H1 (cell line): ENCODE results near the gene RNF144A. TPM values are rescaled to one million over a fixed set of nuclear protein-coding genes. Genes with fewer than 3 reads are reported as not detected.

Experiments used
- CTCF ChIA-PET: fragments of 300-600 bp; sonication (Branson Sonifier 250); formaldehyde crosslinking; loops from one replicate; lab custom pipeline; 2021; ENCODE audit not compliant: partially characterized antibody; lab: Charles Lee
- POLR2A ChIA-PET: fragments of 300-600 bp; sonication (Branson Sonifier 250); formaldehyde crosslinking; loops from one replicate; lab custom pipeline; 2021; ENCODE audit warnings: inconsistent platforms; ENCODE audit not compliant: partially characterized antibody; lab: Charles Lee
- DNase-seq, 2 experiments: peaks; one replicate each; pipeline versions ENCODE4 v3.0.0 to v3.0.0-alpha.2; 2010 to 2022; ENCODE audit warnings: low spot score in 2 of 2, low read depth in 1 of 2, mixed read lengths in 1 of 2
- FAIRE-seq: peaks from 2 replicates; lab custom pipeline; 2011; peaks lifted over from hg19 to GRCh38; lab: Jason Lieb, UNC
- H2AFZ ChIP-seq: 2 replicates; pipeline ENCODE4 v1.8.1; 2012; ENCODE audit warnings: low read length, inconsistent platforms
- H2AK5ac ChIP-seq: 2 replicates; pipeline ENCODE4 v1.6.1; 2013; ENCODE audit warnings: low read depth, low read length
- H2BK120ac ChIP-seq: replicated peaks from 2 replicates; pipeline ENCODE3; 2013; ENCODE audit warnings: low read depth, low read length, inconsistent platforms
- H2BK12ac ChIP-seq: 2 replicates; pipeline ENCODE4 v1.6.1; 2013; ENCODE audit warnings: low read depth, low read length
- H2BK15ac ChIP-seq: 2 replicates; pipeline ENCODE4 v1.6.1; 2013; ENCODE audit warnings: low read length
- H2BK20ac ChIP-seq: 2 replicates; pipeline ENCODE4 v1.6.1; 2013; ENCODE audit warnings: low read length
- H2BK5ac ChIP-seq: 2 replicates; pipeline ENCODE4 v1.6.1; 2013; ENCODE audit warnings: low read depth, low read length
- H3K14ac ChIP-seq: 2 replicates; pipeline ENCODE4 v1.6.1; 2013; ENCODE audit warnings: inconsistent platforms; ENCODE audit not compliant: insufficient read length
- H3K18ac ChIP-seq: 2 replicates; pipeline ENCODE4 v1.6.1; 2013; ENCODE audit warnings: low read length; ENCODE audit errors: extremely low read depth
- H3K23ac ChIP-seq: 2 replicates; pipeline ENCODE4 v1.6.1; 2013; ENCODE audit warnings: inconsistent platforms; ENCODE audit not compliant: insufficient read length
- H3K23me2 ChIP-seq: 2 replicates; pipeline ENCODE4 v1.6.1; 2013; ENCODE audit warnings: low read depth, low read length
- H3K27ac ChIP-seq: 2 replicates; pipeline ENCODE4 v1.6.1; 2011; ENCODE audit warnings: low read depth, low read length, inconsistent platforms
- H3K27me3 ChIP-seq, 4 experiments: replicated peaks in 1 of 4; 1 replicate in 1 of 4; 2 replicates in 3 of 4; pipeline versions ENCODE4 v1.6.1 to v1.8.1; 2011 to 2013; ENCODE audit warnings: low read length in 3 of 4, mild to moderate bottlenecking in 3 of 4, inconsistent platforms in 2 of 4, mixed read lengths in 2 of 4, moderate library complexity in 1 of 4; ENCODE audit not compliant: control insufficient read depth in 3 of 4, insufficient read depth in 3 of 4; ENCODE audit errors: extremely low read depth in 1 of 4
- H3K36me3 ChIP-seq, 4 experiments: 2 replicates each; pipeline versions ENCODE4 v1.6.1 to v1.8.1; 2011 to 2013; ENCODE audit warnings: mild to moderate bottlenecking in 4 of 4, low read length in 3 of 4, moderate library complexity in 2 of 4, control low read depth in 1 of 4, inconsistent platforms in 1 of 4; ENCODE audit not compliant: insufficient read depth in 4 of 4, control insufficient read depth in 2 of 4
- H3K4ac ChIP-seq: replicated peaks from 2 replicates; pipeline ENCODE3; 2013; ENCODE audit warnings: low read length, low read depth, mixed read lengths, inconsistent platforms; ENCODE audit not compliant: insufficient read length
- H3K4me1 ChIP-seq, 4 experiments: replicated peaks in 1 of 4; 1 replicate in 1 of 4; 2 replicates in 3 of 4; pipeline versions ENCODE4 v1.6.1 to v1.8.1; 2011 to 2013; ENCODE audit warnings: low read length in 3 of 4, inconsistent platforms in 2 of 4, mixed read lengths in 1 of 4; ENCODE audit not compliant: insufficient read depth in 4 of 4, control insufficient read depth in 3 of 4
- H3K4me2 ChIP-seq, 2 experiments: 2 replicates each; pipeline versions ENCODE4 v1.6.1 to v1.8.1; 2011 to 2013; ENCODE audit warnings: low read depth in 2 of 2, low read length in 2 of 2, control low read depth in 1 of 2, inconsistent platforms in 1 of 2, mild to moderate bottlenecking in 1 of 2; ENCODE audit not compliant: insufficient read depth in 1 of 2
- H3K4me3 ChIP-seq, 4 experiments: fragments of 200-600, 300-600 bp in 1 of 4; sonication (generic), shearing (Covaris generic), sonication (Bioruptor Twin) in 1 of 4; 2 replicates each; pipeline versions ENCODE4 v1.5.1 to v1.8.1; 2011 to 2016; ENCODE audit warnings: low read length in 4 of 4, low read depth in 3 of 4, control low read depth in 2 of 4, inconsistent platforms in 2 of 4, mild to moderate bottlenecking in 2 of 4, mixed read lengths in 1 of 4, moderate library complexity in 1 of 4; ENCODE audit not compliant: insufficient read depth in 2 of 4; ENCODE audit errors: extremely low read depth in 1 of 4
- H3K56ac ChIP-seq: replicated peaks from 2 replicates; pipeline ENCODE3; 2013; ENCODE audit warnings: low read depth, mild to moderate bottlenecking, mixed read lengths, low read length, inconsistent platforms; ENCODE audit not compliant: insufficient read length
- H3K79me1 ChIP-seq: 2 replicates; pipeline ENCODE4 v1.6.1; 2013; ENCODE audit warnings: low read depth, low read length, control low read depth
- H3K79me2 ChIP-seq, 2 experiments: 2 replicates each; pipeline versions ENCODE4 v1.6.1 to v1.8.1; 2012 to 2013; ENCODE audit warnings: low read length in 2 of 2, mild to moderate bottlenecking in 2 of 2, inconsistent platforms in 1 of 2; ENCODE audit not compliant: insufficient read depth in 2 of 2, control insufficient read depth in 1 of 2
- H3K9ac ChIP-seq, 4 experiments: replicated peaks in 1 of 4; 1 replicate in 1 of 4; 2 replicates in 3 of 4; pipeline versions ENCODE4 v1.6.1 to v1.8.1; 2011 to 2013; ENCODE audit warnings: low read depth in 3 of 4, low read length in 3 of 4, control low read depth in 2 of 4, mild to moderate bottlenecking in 2 of 4, moderate library complexity in 2 of 4, inconsistent platforms in 1 of 4; ENCODE audit errors: extremely low read depth in 1 of 4
- H3K9me3 ChIP-seq, 2 experiments: 2 replicates each; pipeline versions ENCODE4 v1.6.1 to v1.8.1; 2012 to 2013; ENCODE audit warnings: mild to moderate bottlenecking in 2 of 2, moderate library complexity in 2 of 2, control low read depth in 1 of 2, inconsistent platforms in 1 of 2, low read depth in 1 of 2, low read length in 1 of 2, mixed read lengths in 1 of 2; ENCODE audit not compliant: insufficient read depth in 2 of 2
- H4K20me1 ChIP-seq, 2 experiments: replicated peaks in 1 of 2; 2 replicates each; pipeline versions ENCODE3 to v1.8.1; 2011 to 2013; ENCODE audit warnings: inconsistent platforms in 2 of 2, low read length in 2 of 2, mild to moderate bottlenecking in 1 of 2; ENCODE audit not compliant: insufficient read depth in 2 of 2, control insufficient read depth in 1 of 2
- H4K5ac ChIP-seq: 2 replicates; pipeline ENCODE4 v1.6.1; 2013; ENCODE audit warnings: low read length, low read depth, mixed read lengths, inconsistent platforms; ENCODE audit not compliant: insufficient read length
- H4K8ac ChIP-seq: 2 replicates; pipeline ENCODE4 v1.8.0; 2013; ENCODE audit warnings: mild to moderate bottlenecking, moderate library complexity, low read length, inconsistent platforms; ENCODE audit not compliant: insufficient read depth; ENCODE audit errors: extremely low read depth
- H4K91ac ChIP-seq: replicated peaks from 2 replicates; pipeline ENCODE3; 2013; ENCODE audit warnings: low read length, mixed read lengths, inconsistent platforms; ENCODE audit not compliant: insufficient read length
- BCL11A ChIP-seq, 2 experiments: IDR thresholded peaks; one replicate each; pipeline ENCODE4 v1.6.1; 2011; ENCODE audit warnings: low read depth in 2 of 2, low read length in 2 of 2, mild to moderate bottlenecking in 2 of 2
- CEBPB ChIP-seq: IDR thresholded peaks from 2 replicates; pipeline ENCODE4 v1.6.1; 2012; ENCODE audit warnings: low read depth, low read length
- KDM4A ChIP-seq: IDR thresholded peaks from one replicate; pipeline ENCODE4 v1.7.1; 2012; ENCODE audit warnings: low read depth, mild to moderate bottlenecking, moderate library complexity, low read length, inconsistent platforms; ENCODE audit not compliant: severe bottlenecking
- PHF8 ChIP-seq: fragments of 200-600 bp; sonication (generic); conservative IDR thresholded peaks from 2 replicates; pipeline ENCODE4 v1.7.1; 2012; ENCODE audit warnings: low read depth, mild to moderate bottlenecking, inconsistent platforms, low read length, moderate library complexity
- POLR2A ChIP-seq, 2 experiments: IDR thresholded peaks; 1 replicate in 1 of 2; 2 replicates in 1 of 2; pipeline ENCODE4 v1.6.1; 2011; ENCODE audit warnings: low read depth in 2 of 2, low read length in 2 of 2, mild to moderate bottlenecking in 2 of 2; ENCODE audit errors: control extremely low read depth in 1 of 2
- RNF2 ChIP-seq: fragments of 200-900, 300-1000 bp; sonication (generic); IDR thresholded peaks from 2 replicates; pipeline ENCODE4 v1.7.1; 2016; ENCODE audit warnings: borderline replicate concordance, low read depth, mild to moderate bottlenecking, antibody characterized with exemption, low read length; ENCODE audit not compliant: poor library complexity, severe bottlenecking; ENCODE audit errors: missing control alignments
- RXRA ChIP-seq: IDR thresholded peaks from 2 replicates; pipeline ENCODE4 v1.6.1; 2011; ENCODE audit warnings: low read depth, mild to moderate bottlenecking, low read length, moderate library complexity; ENCODE audit not compliant: insufficient read depth
- SIRT6 ChIP-seq: IDR thresholded peaks from one replicate; pipeline ENCODE4 v1.7.1; 2012; ENCODE audit warnings: low read length, inconsistent platforms
- SIX5 ChIP-seq: IDR thresholded peaks from 2 replicates; pipeline ENCODE4 v1.6.1; 2011; ENCODE audit warnings: mild to moderate bottlenecking, low read depth, low read length
- SP1 ChIP-seq: IDR thresholded peaks from 2 replicates; pipeline ENCODE4 v1.6.1; 2011; ENCODE audit warnings: low read depth, low read length
- SRF ChIP-seq: IDR thresholded peaks from 2 replicates; pipeline ENCODE4 v1.6.1; 2011; ENCODE audit warnings: mild to moderate bottlenecking, low read depth, low read length, moderate library complexity
- SUZ12 ChIP-seq: fragments of 200-600 bp; sonication (generic); IDR thresholded peaks from 2 replicates; pipeline ENCODE4 v1.6.1; 2012; ENCODE audit warnings: mild to moderate bottlenecking, inconsistent platforms, low read length, moderate library complexity, mixed read lengths
- TBP ChIP-seq: IDR thresholded peaks from 2 replicates; pipeline ENCODE4 v1.6.1; 2011; ENCODE audit warnings: low read depth, low read length, improper control_type of control experiment
- USF2 ChIP-seq: IDR thresholded peaks from 2 replicates; pipeline ENCODE4 v1.6.1; 2011; ENCODE audit warnings: low read length, improper control_type of control experiment
- WGBS, 2 experiments: shearing (Covaris generic) in 1 of 2; methylation state at CpG; one replicate each; pipeline versions ENCODE4 v1.1.6 to v1.1.7; 2013 to 2015; ENCODE audit warnings: low lambda C conversion rate in 2 of 2, mixed read lengths in 2 of 2, inconsistent platforms in 1 of 2, low coverage in 1 of 2, missing lambda C conversion rate in 1 of 2; ENCODE audit not compliant: insufficient replicate concordance in 2 of 2, insufficient coverage in 1 of 2, insufficient read length in 1 of 2; ENCODE audit errors: extremely low coverage in 1 of 2, missing lambda C conversion rate in 1 of 2; 5-methylcytosine and 5-hydroxymethylcytosine counted together
- polyA plus RNA-seq, 7 experiments: library from polyadenylated mRNA; depleted of rRNA in 3 of 7; stranded (reverse) in 5 of 7; unstranded in 2 of 7; fragments of >200 nt in 5 of 7; fragments of 200-250 nt in 2 of 7; gene quantifications; 1 replicate in 5 of 7; 2 replicates in 1 of 7; 4 replicates in 1 of 7; pipeline versions ENCODE4 v1.2.1 to v1.2.3, GENCODE V29; 2011 to 2013; ENCODE audit warnings: missing spikeins in 2 of 7, mixed read lengths in 2 of 7
- total RNA-seq: library from RNA; stranded (reverse); fragmentation: NEBNext Ultra II Directional; extraction: Animal tissue kit (Norgen Biotek cat#: 25700); gene quantifications from 2 replicates; pipeline ENCODE4 v1.2.1, GENCODE V29; 2021

RNF144A gene
- total and polyA plus RNA-seq, 2 of the 8 experiments (the other 6 are each of a cell fraction or from before 2014, with no cell fraction given), result 14.0 to 15.0 TPM

GRCh38 chr2:6881046-6881445 lies 36.2 kb upstream of the RNF144A start:
- 82% methylated on average over 1 of the region's 1 CpG; no CpG with 5 or more reads in 1 of the 2 experiments for WGBS, 2 experiments
- no peak overlapping the region for H2AFZ ChIP-seq
- TF ChIP-seq USF2 (no peak), SUZ12 (no peak), PHF8 (no peak), BCL11A (IDR thresholded peaks at IDR 0.05; ENCODE audit: low read depth in 2 of 2, low read length in 2 of 2) (no peak), SP1 (no peak), KDM4A (no peak), POLR2A (IDR thresholded peaks at IDR 0.05; ENCODE audit: control extremely low read depth in 1 of 2, low read depth in 2 of 2, low read length in 2 of 2) (no peak), SRF (no peak), SIRT6 (no peak), RXRA (no peak), RNF2 (no peak), SIX5 (no peak), TBP (no peak), CEBPB (no peak)

More at GRCh38 chr2:6881046-6881445, 36.2 kb upstream of the RNF144A start:
- DNase-seq (no peak), FAIRE-seq (no peak)
- Histone ChIP-seq H3K79me1 (no peaks in the 10 kb centered on the region), H3K23ac (no peak overlapping the region), H3K79me2 (no peaks in the 10 kb centered on the region), H3K56ac (no peak overlapping the region), H3K27me3 (no peaks in the 10 kb centered on the region), H4K8ac (no peak overlapping the region), H2BK120ac (no peak overlapping the region), H3K36me3 (no peaks in the 10 kb centered on the region), H3K14ac (no peak overlapping the region), H2BK12ac (no peak overlapping the region), H3K4me1 (no peaks in the 10 kb centered on the region), H3K9me3 (peaks cover 4% of the 10 kb centered on the region in 2 experiments; a peak in 3 of 4 replicates), H4K5ac (no peak overlapping the region), H2BK5ac (no peak overlapping the region), H3K18ac (no peak overlapping the region), H3K4me3 (no peak overlapping the region), H2AK5ac (no peak overlapping the region), H3K27ac (no peak overlapping the region), H4K91ac (no peak overlapping the region), H2BK15ac (no peak overlapping the region), H3K9ac (no peak overlapping the region), H3K4me2 (no peak overlapping the region), H3K23me2 (no peaks in the 10 kb centered on the region), H4K20me1 (no peaks in the 10 kb centered on the region), H2BK20ac (no peak overlapping the region), H3K4ac (no peak overlapping the region)
- ChIA-PET CTCF (interaction anchor here (1.5 to 1.6 kb wide), 3 partner anchors 13 to 36 kb away, joined by 4 to 7 read pairs (median 4); partner anchors contain the start of gene RNF144A), POLR2A (no interaction called here)
